WERI-Rb-1 (cell line): Measurements from ENCODE around the gene ANKRD6.

Experiments used
- DNase-seq: peaks from one replicate; pipeline ENCODE4 v3.0.0-alpha.2; 2020
- H3K27ac ChIP-seq: fragments of 250-450 bp; sonication (Bioruptor Pico); 2 replicates; pipeline ENCODE4 v1.5.1; 2020; ENCODE audit warnings: mild to moderate bottlenecking, moderate library complexity
- H3K27me3 ChIP-seq: fragments of 250-450 bp; sonication (Bioruptor Pico); 2 replicates; pipeline ENCODE4 v1.5.1; 2021; ENCODE audit warnings: mild to moderate bottlenecking, low read depth, moderate library complexity; ENCODE audit not compliant: insufficient read depth, severe bottlenecking
- H3K36me3 ChIP-seq: fragments of 250-450 bp; sonication (Bioruptor Pico); 2 replicates; pipeline ENCODE4 v1.5.1; 2020; ENCODE audit warnings: mild to moderate bottlenecking, moderate library complexity
- H3K4me3 ChIP-seq: 2 replicates; pipeline ENCODE4 v1.5.1; 2011; ENCODE audit warnings: low read depth, mild to moderate bottlenecking, control low read depth, low read length
- H3K9me3 ChIP-seq: fragments of 250-450 bp; sonication (Bioruptor Pico); 2 replicates; pipeline ENCODE4 v1.5.1; 2021; ENCODE audit warnings: mild to moderate bottlenecking, moderate library complexity; ENCODE audit not compliant: severe bottlenecking
- CTCF ChIP-seq: IDR thresholded peaks from 2 replicates; pipeline ENCODE4 v1.5.1; 2011; ENCODE audit warnings: low read depth, mild to moderate bottlenecking, control low read depth, inconsistent platforms, low read length

Gene ANKRD6

GRCh38 chr6:89602166-89602565 lies 169.2 kb downstream of the ANKRD6 start:
- no peak overlapping the region for H3K4me3 ChIP-seq
- DNase-seq = no peak
- H3K9me3 ChIP-seq = no peaks in the 10 kb centered on the region
- TF ChIP-seq CTCF = no peak
- H3K27ac ChIP-seq = no peak overlapping the region
- H3K27me3 ChIP-seq = no peaks in the 10 kb centered on the region
- H3K36me3 ChIP-seq = no peaks in the 10 kb centered on the region

- Histone ChIP-seq H3K27ac (no peak overlapping the region), H3K27me3 (no peaks in the 10 kb centered on the region), H3K36me3 (no peaks in the 10 kb centered on the region), H3K9me3 (no peaks in the 10 kb centered on the region), H3K4me3 (no peak overlapping the region)
- TF ChIP-seq CTCF = 0 out of 2 replicates have a peak, but pooled peaks have one; percentile 1
- DNase-seq = no peak
Measured at GRCh38 chr6:89604653-89605052, 171.7 kb downstream of the ANKRD6 start.

- Histone ChIP-seq H3K27ac (no peak overlapping the region), H3K4me3 (no peak overlapping the region), H3K36me3 (no peaks in the 10 kb centered on the region), H3K9me3 (no peaks in the 10 kb centered on the region), H3K27me3 (no peaks in the 10 kb centered on the region)
- no peak for DNase-seq
- TF ChIP-seq CTCF = no peak
Measured at GRCh38 chr6:89605861-89606260, 172.9 kb downstream of the ANKRD6 start.

GRCh38 chr6:89610149-89610642 lies 177.2 kb downstream of the ANKRD6 start:
- TF ChIP-seq CTCF = peak; percentile 56
- peak; percentile 62 for DNase-seq
- H3K27me3 ChIP-seq = no peaks in the 10 kb centered on the region
- H3K36me3 ChIP-seq = no peaks in the 10 kb centered on the region
- H3K9me3 ChIP-seq = no peaks in the 10 kb centered on the region
- no peak overlapping the region for H3K27ac ChIP-seq
- H3K4me3 ChIP-seq = no peak overlapping the region

- Histone ChIP-seq H3K36me3 (no peaks in the 10 kb centered on the region), H3K9me3 (no peaks in the 10 kb centered on the region), H3K27me3 (no peaks in the 10 kb centered on the region), H3K4me3 (no peak overlapping the region), H3K27ac (no peak overlapping the region)
- DNase-seq = no peak
- no peak for TF ChIP-seq CTCF
Measured at GRCh38 chr6:89611666-89612065, 178.7 kb downstream of the ANKRD6 start.

GRCh38 chr6:89612121-89612520 lies 179.2 kb downstream of the ANKRD6 start:
- H3K36me3 ChIP-seq = no peaks in the 10 kb centered on the region
- 0 out of 2 replicates have a peak, but pooled peaks have one; percentile 16 for TF ChIP-seq CTCF
- no peaks in the 10 kb centered on the region for H3K27me3 ChIP-seq
- DNase-seq = no peak
- no peak overlapping the region for H3K27ac ChIP-seq
- H3K9me3 ChIP-seq = no peaks in the 10 kb centered on the region
- no peak overlapping the region for H3K4me3 ChIP-seq
